Muscle layer of duodenum (tissue), 2 donors: ENCODE data around the gene NAA11.
"Not testable (repeated sequence)": the region's sequence is repeated elsewhere in the genome, so short reads cannot be mapped to it uniquely, and the experiment has no call there.

Experiments
- H3K27ac ChIP-seq: one replicate; pipeline ENCODE4 v1.7.0; 2013; ENCODE audit warnings: mild to moderate bottlenecking, low read length
- H3K27me3 ChIP-seq: one replicate; pipeline ENCODE4 v1.7.0; 2013; ENCODE audit warnings: low read depth, mild to moderate bottlenecking, control low read depth, low read length
- H3K36me3 ChIP-seq, 2 donors: one replicate each; pipeline ENCODE4 v1.7.0; 2013; ENCODE audit warnings: low read length in 2 of 2, control low read depth in 1 of 2, mild to moderate bottlenecking in 1 of 2; ENCODE audit not compliant: insufficient read depth in 2 of 2, control insufficient read depth in 1 of 2
- H3K4me1 ChIP-seq, 2 donors: one replicate each; pipeline ENCODE4 v1.7.0; 2013; ENCODE audit warnings: low read length in 2 of 2, mild to moderate bottlenecking in 2 of 2, control low read depth in 1 of 2, moderate library complexity in 1 of 2; ENCODE audit not compliant: insufficient read depth in 2 of 2, control insufficient read depth in 1 of 2
- H3K4me3 ChIP-seq, 2 donors: one replicate each; pipeline ENCODE4 v1.7.0; 2013; ENCODE audit warnings: low read length in 2 of 2, low read depth in 1 of 2, mild to moderate bottlenecking in 1 of 2
- H3K9me3 ChIP-seq, 2 donors: one replicate each; pipeline ENCODE4 v1.7.0; 2013; ENCODE audit warnings: low read length in 2 of 2, control low read depth in 1 of 2, mild to moderate bottlenecking in 1 of 2; ENCODE audit not compliant: control insufficient read depth in 1 of 2
- donor health status: healthy.

The NAA11 gene

GRCh38 chr4:79287718-79288117, 38.1 kb downstream of the NAA11 start:
- H3K27me3 ChIP-seq: no peaks in the 10 kb centered on the region
- H3K27ac ChIP-seq: no peak overlapping the region
- H3K36me3 ChIP-seq: no peaks in the 10 kb centered on the region
- H3K4me1 ChIP-seq: no peaks in the 10 kb centered on the region
- no peak overlapping the region for H3K4me3 ChIP-seq
- no peaks in the 10 kb centered on the region for H3K9me3 ChIP-seq

- no peaks in the 10 kb centered on the region for H3K27me3 ChIP-seq
- H3K27ac ChIP-seq: no peak overlapping the region
- H3K4me3 ChIP-seq: no peak overlapping the region
- no peaks in the 10 kb centered on the region for H3K36me3 ChIP-seq
- H3K9me3 ChIP-seq: no peaks in the 10 kb centered on the region
- peaks cover 0 to 2% of the 10 kb centered on the region in 2 donors for H3K4me1 ChIP-seq
Observed at GRCh38 chr4:79287076-79287475, 38.8 kb downstream of the NAA11 start.

DNA sequence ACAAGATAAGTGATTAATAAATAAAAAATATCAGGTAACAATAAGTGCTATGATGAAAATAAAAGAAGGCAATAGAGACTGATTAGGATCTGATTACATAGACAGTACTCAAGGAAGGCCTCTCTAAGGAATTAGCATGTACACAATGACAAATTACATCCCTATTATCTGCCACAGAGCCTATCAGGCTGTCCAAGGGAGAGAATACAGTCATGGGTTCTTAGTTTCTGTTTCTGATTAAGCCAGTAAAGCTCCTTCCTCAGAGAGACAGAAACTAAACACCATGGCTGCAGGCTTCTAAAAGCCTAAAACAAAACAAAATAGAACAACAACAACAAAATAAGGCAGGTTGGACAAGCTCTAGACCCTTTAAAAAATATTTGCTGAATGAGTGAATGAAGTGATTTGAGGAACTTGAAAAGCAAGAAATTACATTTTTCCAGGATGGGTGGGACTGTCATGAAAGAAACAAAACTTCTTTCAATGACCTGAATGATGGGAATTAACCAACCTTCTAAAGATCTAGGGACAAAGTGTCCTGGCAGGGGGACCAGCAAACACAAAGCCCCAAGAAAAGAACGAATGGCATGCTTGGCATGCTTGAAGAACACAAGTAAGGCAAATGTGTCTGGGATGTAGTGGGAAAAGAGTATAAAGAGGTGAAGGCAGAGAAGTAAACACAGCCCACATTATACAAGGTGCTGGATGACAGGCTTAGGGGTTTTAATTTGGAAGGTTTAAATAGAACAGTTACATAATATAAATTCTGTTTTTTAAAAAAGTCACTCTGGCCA, 44.1 kb downstream of the NAA11 start:
- no peak overlapping the region for H3K4me3 ChIP-seq
- peaks cover 0 to 7% of the 10 kb centered on the region in 2 donors for H3K4me1 ChIP-seq
- no peaks in the 10 kb centered on the region for H3K27me3 ChIP-seq
- H3K9me3 ChIP-seq: no peaks in the 10 kb centered on the region
- H3K27ac ChIP-seq: no peak overlapping the region
- no peaks in the 10 kb centered on the region for H3K36me3 ChIP-seq

- not testable (repeated sequence) for H3K4me1 ChIP-seq, H3K27ac ChIP-seq, H3K9me3 ChIP-seq, H3K4me3 ChIP-seq, H3K36me3 ChIP-seq, H3K27me3 ChIP-seq
Observed at GRCh38 chr4:79277467-79277866, 48.4 kb downstream of the NAA11 start.

DNA sequence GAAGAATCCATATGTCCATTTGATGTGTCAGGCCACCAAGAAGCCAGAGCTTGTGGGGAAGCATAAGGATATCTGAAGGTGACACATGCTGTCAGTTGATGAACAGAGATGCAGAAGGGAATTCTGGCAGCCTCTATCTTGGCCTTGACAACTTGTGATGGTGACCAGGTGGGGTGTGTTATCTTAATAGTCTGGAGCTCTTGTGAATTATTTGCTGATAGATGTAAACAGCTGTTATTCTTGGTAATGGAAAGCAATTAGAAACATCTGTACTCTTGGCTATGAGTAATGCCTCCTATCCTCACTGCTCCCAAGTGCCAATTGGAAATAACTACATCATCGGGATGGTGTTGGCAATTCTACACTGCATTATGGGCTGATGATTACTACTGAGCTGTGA, 51.9 kb downstream of the NAA11 start:
- Histone ChIP-seq H3K36me3 (no peaks in the 10 kb centered on the region), H3K9me3 (no peaks in the 10 kb centered on the region), H3K4me3 (no peak overlapping the region), H3K27me3 (no peaks in the 10 kb centered on the region), H3K4me1 (no peaks in the 10 kb centered on the region), H3K27ac (no peak overlapping the region)

DNA sequence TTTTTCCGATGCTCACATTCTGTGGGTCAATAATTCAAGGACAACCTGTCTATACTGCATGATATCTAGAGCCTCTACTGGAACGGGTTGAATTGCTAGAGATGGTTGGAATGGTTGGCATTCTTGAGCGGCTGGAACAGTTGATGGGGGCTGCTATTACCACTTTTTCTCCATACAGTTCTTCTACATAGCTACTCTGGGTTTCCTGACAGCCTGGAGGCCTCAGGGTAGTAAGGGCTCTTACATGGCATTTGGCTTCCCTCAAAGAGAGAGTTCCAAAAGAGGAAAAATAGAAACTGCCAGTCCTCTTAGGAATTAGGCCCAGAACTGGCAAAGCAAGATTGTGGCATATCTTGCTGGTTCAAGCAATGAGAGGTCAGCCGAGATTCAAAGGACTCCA, 53.1 kb downstream of the NAA11 start:
- Histone ChIP-seq H3K9me3 (no peaks in the 10 kb centered on the region), H3K4me1 (no peaks in the 10 kb centered on the region), H3K4me3 (no peak overlapping the region), H3K27me3 (no peaks in the 10 kb centered on the region), H3K27ac (no peak overlapping the region), H3K36me3 (no peaks in the 10 kb centered on the region)

- no peaks in the 10 kb centered on the region for H3K9me3 ChIP-seq
- H3K27me3 ChIP-seq: no peaks in the 10 kb centered on the region
- H3K36me3 ChIP-seq: no peaks in the 10 kb centered on the region
- H3K4me1 ChIP-seq: no peaks in the 10 kb centered on the region
- no peak overlapping the region for H3K27ac ChIP-seq
- no peak overlapping the region for H3K4me3 ChIP-seq
Observed at GRCh38 chr4:79272126-79272525, 53.7 kb downstream of the NAA11 start.

- H3K4me3 ChIP-seq: no peak overlapping the region
- H3K27ac ChIP-seq: no peak overlapping the region
- H3K9me3 ChIP-seq: no peaks in the 10 kb centered on the region
- no peaks in the 10 kb centered on the region for H3K36me3 ChIP-seq
- no peaks in the 10 kb centered on the region for H3K4me1 ChIP-seq
- no peaks in the 10 kb centered on the region for H3K27me3 ChIP-seq
Observed at GRCh38 chr4:79267671-79268070, 58.2 kb downstream of the NAA11 start.
